Endometrial microvascular endothelial cells (primary cell): ENCODE results near the gene ENTPD1. TPM values are rescaled to one million over a fixed set of nuclear protein-coding genes. Genes with fewer than 3 reads are reported as not detected.
"Not testable (repeated sequence)": the region's sequence is repeated elsewhere in the genome, so short reads cannot be mapped to it uniquely, and the experiment has no call there.

Experiments used
- in situ Hi-C: cut with HindIII; loops from 2 replicates; pipeline ENCODE4 v1.10.0; 2017; ENCODE audit warnings: low sequenced_read_pairs, low pct_unique_long_range_greater_than_20kb; ENCODE audit errors: inconsistent ontology term
- total RNA-seq: library from RNA; depleted of rRNA; stranded (reverse); fragments of >200 nt; gene quantifications from one replicate; pipeline ENCODE4 v1.2.3, GENCODE V29; 2015; ENCODE audit errors: inconsistent ontology term

The ENTPD1 gene
- 10.7 TPM for total RNA-seq

DNA sequence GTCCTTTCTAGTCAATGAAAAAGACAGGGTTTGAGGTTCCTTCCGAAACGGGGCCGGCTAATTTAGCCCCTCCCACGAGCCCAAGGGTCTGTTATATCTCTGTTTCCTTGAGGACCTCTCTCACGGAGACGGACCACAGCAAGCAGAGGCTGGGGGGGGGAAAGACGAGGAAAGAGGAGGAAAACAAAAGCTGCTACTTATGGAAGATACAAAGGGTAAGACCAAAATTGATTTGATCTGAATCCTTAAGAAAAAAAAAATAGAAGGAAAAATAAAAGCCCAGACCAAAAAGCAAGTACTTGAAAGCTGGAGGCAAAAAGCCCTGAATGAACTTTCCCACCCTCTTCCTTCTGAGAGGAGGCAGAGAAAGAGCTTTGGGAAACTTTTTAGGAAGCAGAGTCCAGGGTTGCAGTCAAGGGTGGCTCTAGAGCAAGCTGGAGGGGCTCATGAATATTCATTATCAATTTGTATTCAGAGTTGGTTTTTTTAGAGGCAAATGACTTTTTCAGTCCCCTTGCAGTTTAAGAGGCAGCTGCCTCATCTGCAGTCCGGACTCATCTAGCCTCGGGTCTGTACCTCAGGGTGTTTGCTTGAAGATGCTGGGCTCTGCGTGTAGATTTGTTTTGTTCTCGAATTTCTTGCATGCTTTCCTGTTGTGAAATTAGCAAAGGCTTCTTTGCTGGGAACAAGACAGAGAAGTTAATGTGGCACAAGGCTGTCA lies at the start of gene ENTPD1:
Gene ENTPD1 (plus strand): TSS at position 123 of the 721 bp plus-strand sequence. CDS start 77 bp downstream, at position 200.
- in situ Hi-C loops: no loop called here

DNA sequence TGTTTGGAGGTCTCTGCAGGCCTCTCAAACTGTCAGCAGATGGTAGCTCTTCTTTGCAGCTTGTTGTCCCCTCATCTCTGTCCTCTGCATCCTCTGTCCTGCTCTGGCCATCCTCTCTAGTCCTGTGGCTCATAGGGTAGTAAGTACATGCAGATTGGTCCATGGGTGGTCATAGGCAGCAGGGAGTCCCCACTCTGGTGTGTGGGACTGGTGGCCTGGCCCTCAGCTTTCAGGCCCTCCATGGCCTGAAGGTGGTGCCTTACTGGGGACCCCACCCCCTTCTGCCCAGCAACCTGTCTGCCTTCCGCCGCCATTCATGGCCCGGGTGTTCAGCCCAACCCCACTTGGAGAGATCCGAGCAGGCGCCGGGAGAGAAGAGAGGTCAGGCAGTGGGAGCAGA lies 49.4 kb upstream of the ENTPD1 start:
- in situ Hi-C loops: no loop called here

- in situ Hi-C loops: no loop called here
Measured at GRCh38 chr10:95706990-95707389, 49.0 kb upstream of the ENTPD1 start.

- in situ Hi-C loops: no loop called here
Measured at GRCh38 chr10:95711492-95711891, 44.5 kb upstream of the ENTPD1 start.

DNA sequence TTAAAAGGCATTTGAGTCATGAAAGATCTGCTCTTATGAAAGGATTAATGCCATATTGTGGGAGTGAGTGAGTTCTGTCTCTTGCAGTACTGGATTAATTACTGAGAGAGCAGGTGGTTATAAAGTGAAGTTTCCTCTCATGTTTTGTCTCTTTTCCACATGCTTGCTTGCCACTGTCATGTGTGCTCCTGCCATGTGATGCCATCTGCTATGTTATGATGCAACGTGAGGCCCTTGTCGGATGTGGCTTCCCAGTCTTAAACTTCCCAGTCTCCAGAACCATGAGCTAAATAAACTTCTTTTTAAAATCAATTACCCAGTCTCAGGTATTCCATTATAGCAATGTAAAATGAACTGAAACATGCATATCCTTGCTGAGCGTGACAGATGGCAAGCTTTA lies 39.5 kb upstream of the ENTPD1 start:
- in situ Hi-C loops: no loop called here

DNA sequence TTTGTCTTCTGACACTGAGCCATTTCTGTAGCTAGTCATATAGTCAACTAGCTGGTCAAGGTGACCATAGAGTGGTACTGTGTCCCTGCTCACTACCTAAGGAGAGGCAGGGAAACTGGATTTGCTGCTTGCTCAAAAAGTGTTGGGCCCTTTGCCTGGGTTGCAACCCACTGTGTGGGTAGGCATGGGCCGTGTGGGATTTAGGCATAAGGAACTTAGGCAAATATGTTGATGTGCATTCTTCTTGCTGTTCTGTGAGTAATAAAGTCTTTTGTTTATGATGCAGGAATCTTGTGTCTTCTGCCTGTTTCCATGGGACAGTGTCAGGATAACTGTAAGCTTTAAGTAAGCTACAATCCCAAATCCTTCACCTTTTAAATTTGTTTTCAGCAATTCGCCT lies 39.1 kb upstream of the ENTPD1 start:
- in situ Hi-C loops: no loop called here

DNA sequence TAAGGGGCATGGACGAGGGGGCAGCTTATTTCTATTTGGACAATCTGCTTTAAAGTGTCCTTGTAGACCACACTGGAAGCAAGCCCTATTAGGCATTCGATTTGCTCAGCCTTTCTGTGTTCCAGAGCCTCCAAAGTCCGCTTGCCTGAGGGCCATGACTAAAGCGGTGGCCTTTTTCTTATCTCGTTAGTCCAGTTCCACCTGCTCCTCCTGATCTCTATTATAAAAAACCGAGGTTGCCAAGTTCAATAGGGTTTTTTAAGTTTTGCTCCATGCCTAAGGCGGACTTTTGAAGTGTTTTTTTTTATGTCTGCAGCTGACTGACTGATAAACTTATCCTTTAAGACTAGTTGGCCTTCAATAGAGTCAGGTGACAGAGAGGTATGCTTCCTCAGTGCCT lies 35.2 kb upstream of the ENTPD1 start:
- in situ Hi-C loops: not testable (repeated sequence)

GRCh38 chr10:95722496-95722895 lies 33.5 kb upstream of the ENTPD1 start:
- in situ Hi-C loops: not testable (repeated sequence)

GRCh38 chr10:95728526-95728925 lies 27.4 kb upstream of the ENTPD1 start:
- in situ Hi-C loops: no loop called here

- in situ Hi-C loops: no loop called here
Measured at GRCh38 chr10:95729323-95730055, 26.5 kb upstream of the ENTPD1 start.

GRCh38 chr10:95730233-95730632 lies 25.7 kb upstream of the ENTPD1 start:
- in situ Hi-C loops: no loop called here

GRCh38 chr10:95732907-95733306 lies 23.1 kb upstream of the ENTPD1 start:
- in situ Hi-C loops: not testable (repeated sequence)

DNA sequence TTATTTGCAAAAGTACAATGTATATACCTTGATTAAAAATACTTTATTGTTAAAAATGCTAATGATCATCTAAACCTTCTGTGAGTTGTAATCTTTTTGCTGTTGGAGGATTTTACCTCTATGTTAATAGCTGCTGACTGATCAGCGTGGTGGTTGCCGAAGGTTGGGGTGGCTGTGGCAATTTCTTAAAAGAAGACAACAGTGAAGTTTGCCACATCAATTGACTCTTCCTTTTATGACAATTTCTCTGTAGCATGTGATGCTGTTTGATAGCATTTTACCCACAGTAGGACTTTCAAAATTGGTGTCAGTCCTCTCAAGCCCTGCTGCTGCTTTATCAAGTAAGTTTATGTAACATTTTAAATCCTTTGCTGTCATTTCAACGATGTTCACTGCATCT lies 16.9 kb upstream of the ENTPD1 start:
- in situ Hi-C loops: no loop called here

DNA sequence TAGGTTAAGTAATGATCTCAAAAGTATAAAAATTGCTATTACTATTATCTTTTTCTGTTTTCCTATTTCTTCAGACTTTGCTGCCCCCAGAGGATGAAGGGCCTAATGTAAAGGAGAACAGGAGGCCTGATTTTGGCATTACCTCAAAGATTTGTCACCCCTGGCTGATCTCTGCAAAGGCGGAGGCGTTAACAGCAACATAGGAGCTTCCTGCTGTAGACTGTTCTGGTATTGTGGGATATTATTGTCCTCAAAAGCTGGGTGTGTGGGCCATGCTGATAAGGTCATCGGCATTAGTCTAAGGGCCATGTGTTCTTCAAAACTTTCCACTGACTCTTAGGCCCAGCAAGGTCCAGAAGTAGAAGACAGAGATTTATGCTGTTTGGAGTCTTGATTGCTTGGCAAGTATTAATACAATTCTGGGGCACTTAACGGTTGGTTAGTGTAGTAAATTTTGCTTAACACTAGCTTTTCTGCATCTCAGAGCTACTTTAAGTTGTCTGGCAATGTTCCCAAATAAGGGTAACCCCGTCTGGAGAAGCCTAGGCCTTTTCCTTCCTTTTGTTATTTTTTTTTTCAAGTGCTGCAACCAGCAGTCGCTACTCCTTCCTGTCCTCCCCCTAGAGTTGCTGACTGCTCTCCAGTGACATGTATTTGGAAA lies 14.0 kb upstream of the ENTPD1 start:
- in situ Hi-C loops: no loop called here

DNA sequence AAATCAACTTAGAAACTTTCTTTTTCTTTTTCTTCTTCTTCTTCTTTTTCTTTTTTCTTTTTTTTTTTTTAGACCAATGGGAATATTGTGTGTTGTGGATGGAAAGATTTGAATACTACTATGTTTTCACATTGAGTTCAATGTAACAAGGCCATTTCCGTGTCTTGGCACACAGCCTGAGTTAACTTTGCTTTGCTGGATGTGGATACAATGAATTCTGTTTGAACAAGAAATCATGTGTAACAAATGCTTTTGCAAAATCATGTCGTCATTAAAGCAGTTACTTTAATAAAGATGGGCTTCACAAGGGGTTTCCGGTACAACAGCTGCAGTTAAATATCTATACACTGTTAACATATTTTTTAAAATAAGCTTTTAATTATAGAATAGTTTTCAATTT lies 13.5 kb upstream of the ENTPD1 start:
- in situ Hi-C loops: no loop called here

DNA sequence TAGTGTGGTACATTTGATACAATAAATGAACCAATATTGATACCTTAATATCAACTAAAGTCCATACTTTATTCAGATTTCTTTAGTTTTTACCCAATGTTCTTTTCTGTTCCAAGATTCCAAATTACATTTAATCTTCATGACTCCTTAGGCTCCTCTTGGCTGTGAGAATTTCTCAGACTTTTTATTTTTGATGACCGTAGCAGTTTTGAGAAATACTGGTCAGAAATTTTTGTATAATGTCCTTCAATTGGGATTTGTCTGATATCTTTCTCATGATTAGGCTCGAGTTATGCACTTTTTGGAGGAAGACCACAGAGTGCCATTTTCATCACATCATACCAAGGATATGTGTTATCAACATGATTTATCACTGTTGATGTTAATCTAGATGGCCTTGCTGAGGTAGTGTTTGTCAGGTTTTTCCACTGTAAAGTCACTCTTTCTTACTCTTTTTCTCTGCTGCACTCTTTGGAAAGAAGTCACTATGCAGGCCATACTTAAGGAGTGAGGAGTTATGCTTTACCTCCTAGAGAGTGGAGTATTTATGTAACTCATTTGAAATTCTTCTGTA lies 12.9 kb upstream of the ENTPD1 start:
- in situ Hi-C loops: no loop called here

GRCh38 chr10:95745501-95745900 lies 10.5 kb upstream of the ENTPD1 start:
- in situ Hi-C loops: no loop called here

GRCh38 chr10:95748349-95748748 lies 7.6 kb upstream of the ENTPD1 start:
- in situ Hi-C loops: no loop called here

- in situ Hi-C loops: no loop called here
Measured at GRCh38 chr10:95755511-95756004, 405 bp upstream of the ENTPD1 start.
